HG03039 (cell line): Measurements from ENCODE around the gene TOM1.

ENCODE experiments used
- ATAC-seq: cut with Tn5 transposase; IDR thresholded peaks from one replicate; pipeline ENCODE4 v1.9.1; 2021; ENCODE audit warnings: mild to moderate bottlenecking, moderate library complexity; ENCODE audit not compliant: unreplicated experiment

The TOM1 gene

DNA sequence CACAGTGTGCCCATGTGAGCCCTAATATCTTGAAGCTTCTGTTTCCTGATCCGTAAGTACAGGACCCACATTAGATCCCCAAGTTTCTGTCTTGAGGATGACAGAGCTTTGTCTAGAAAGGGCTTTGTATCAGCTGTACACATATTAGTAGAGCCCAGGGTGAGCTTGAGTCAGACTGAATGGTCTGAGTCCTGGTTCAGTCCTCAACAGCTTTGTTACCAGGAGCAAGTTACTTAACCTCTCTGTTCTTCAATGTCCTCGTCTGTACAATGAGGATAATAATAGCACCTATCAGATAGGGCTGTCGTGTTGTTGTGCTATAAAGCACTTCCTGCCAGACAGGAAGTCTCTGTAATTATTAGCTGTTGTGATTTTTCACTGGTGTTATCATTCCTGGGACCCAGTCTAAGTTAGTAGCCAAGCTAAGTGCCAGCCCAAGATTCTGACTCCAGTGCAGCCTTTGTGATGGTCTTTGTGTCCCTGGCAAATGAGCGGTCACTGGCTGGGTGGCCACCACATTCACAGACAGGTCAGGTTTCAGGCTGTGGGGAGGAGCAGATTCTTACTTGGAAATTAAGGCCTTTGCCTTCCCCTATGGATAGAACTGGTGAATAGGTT is 6.8 kb downstream of the TOM1 start:
- ATAC-seq = no peak

DNA sequence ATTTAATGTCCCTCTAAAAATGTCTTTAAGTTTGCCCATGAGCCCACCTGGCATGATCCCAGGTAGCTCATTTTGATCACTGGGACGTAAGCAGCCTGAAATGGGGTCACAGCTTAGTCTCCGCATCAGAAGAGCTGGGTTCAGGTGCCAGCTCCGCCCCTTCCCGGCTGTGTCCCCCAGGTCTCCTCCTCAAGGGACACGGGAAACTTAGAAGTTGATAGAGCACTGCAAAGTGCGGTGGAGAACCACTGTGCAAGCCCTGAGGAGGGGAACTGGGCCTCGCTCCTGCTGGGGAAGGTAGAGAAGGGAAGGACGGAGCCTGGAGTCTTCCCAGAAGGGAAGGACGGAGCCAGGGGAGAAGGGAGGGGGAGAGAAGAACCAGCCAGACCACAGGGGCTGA is 7.7 kb downstream of the TOM1 start:
- no peak for ATAC-seq

DNA sequence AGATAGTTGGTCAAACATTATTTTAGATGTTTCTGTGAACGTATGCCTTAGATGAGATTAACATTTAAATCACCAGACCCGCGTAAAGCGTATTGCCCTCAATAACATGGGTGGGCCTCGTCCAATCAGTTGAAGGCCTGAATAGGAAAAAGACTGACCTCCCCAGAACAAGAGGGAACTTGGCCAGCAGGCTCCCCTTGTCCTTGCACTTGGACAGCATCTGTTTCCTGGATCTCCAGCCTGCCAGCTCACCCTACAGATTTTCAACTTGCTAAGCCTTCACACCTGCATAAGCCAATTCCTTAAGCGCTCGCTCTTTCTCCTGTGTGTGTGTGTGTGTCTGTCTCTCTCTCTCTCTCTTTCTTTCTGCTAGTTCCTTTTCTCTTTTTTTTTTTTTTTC is 8.2 kb downstream of the TOM1 start:
- ATAC-seq = no peak

DNA sequence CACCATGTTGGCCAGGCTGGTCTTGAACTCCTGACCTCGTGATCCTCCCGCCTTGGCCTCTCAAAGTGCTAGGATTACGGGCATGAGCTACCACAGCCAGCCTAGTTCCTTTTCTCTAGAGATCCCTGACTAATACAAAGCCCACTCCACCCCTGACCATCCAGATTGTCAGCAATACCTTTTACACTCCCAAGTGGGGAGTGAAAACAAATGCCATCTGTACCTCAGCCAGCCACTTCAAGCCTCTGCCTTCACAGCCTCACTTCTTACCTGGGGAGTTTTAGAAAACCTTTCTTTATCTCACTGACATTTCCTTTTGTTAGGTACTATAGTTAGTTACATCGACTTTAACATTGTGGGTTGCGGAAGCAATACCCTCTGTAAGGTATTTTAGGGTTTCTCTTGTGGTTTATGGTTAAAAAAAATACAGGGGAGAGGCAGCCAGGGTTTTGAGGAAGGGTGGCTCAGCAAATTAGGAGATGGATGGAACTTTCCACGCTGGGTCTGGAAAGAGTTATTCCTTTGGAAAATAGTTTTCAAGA is 8.9 kb downstream of the TOM1 start:
- peak; percentile 36 for ATAC-seq

DNA sequence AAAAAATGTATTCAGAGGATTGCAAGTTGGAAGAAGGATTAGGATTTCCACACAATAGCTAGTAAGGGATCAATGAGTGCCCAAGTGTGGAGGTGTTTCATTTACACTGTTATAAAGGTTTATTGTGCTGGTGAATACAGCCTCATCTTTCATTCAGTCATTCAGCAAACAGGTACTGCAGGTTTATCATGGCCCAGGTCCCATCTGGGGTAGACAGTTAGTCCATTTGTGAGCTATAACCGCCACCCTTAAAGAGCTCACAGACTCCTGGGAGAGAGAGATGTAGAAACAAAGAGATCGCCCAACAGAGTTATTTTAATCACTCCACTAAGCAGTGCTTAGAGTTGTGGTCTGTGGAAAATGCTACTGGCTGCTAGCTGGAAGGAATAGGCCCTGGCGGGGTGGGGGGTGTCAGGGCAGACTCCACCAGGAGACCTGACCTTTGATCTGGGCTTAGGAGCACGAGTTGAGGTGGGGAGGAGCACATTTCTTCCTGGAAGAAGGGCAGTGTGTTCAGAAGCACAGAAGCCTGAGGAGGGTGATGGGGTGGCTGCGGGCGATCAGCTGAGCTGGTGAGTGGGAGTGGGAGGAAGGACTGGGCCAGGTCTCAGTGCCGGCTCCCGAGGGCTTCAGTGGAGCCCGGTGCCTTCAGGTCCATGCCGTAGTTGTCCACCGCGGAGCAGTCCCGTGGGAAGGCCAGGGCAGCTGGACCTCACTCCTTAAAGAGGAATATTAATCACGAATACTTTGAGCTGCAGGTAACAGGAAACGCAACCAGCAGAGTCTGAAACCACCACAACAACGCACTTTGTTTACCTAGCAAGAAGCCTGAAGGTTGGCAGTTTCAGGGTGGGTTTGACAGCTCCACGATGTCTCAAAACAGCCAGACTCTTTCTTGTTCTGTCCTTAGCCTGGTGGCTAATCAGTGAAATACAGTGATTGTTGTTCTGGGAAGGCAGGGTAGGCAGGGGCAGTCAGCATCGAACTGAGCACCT is 11.2 kb downstream of the TOM1 start:
- ATAC-seq = no peak

DNA sequence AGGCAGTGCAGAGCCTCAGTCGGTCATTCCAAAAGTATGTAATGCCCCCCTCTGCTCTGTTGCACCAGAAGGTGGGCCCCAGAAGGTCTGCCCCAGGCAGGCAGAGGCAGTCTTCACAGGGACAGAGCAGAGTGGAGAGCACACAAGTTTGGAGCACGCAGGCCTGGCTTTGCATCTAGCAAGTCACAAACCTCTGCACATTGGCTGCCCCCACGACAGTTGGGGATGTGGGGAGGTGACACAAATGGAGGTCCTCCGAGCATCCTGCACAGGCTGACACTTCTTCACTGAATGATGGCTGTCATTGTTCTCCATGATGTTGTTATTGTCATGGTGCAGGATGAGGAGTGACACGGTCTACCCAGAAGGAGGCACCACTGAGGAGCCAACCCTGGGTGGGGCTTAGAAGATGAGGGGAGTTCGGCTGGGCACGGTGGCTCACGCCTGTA is 11.9 kb downstream of the TOM1 start:
- no peak for ATAC-seq

DNA sequence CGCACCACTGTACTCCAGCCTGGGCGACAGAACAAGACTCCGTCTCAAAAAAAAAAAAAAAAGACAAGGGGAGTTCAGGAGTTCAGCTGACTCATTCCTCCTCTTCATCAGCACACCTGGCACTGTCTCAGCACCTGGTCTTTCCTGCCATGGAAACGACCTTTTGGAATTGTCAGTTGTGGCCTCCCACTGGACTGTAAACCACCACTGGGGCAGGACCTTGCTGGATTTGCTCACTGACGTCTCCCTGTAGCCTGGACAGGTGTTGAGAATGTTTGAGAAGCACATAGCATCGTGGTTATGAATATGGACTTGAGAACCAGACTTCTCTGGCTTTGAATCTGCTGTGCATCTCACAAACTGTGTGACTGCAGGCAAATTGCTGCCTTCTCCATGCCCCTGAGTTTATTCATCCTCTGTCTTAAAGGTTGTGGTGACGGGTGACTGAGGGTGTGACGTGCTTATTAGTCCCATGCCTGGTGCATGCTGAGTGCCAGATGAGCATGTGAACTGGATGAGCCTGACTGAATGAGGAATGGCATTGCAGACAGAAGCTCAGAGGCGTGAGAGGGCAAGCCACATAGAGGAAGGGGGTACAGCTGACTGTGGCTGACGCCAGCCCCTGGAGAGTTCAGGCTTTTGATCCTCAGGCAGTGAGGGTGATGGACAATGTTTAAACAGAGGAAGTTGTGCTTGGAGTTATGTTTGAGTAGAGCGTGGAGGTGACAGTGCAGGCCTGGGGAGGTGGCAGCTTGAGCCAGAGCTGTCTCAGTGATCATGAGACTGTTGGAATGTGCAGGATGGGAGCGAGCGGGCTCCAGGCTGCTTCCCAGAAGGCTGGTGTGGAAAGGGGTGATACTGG is 12.7 kb downstream of the TOM1 start:
- ATAC-seq = no peak

DNA sequence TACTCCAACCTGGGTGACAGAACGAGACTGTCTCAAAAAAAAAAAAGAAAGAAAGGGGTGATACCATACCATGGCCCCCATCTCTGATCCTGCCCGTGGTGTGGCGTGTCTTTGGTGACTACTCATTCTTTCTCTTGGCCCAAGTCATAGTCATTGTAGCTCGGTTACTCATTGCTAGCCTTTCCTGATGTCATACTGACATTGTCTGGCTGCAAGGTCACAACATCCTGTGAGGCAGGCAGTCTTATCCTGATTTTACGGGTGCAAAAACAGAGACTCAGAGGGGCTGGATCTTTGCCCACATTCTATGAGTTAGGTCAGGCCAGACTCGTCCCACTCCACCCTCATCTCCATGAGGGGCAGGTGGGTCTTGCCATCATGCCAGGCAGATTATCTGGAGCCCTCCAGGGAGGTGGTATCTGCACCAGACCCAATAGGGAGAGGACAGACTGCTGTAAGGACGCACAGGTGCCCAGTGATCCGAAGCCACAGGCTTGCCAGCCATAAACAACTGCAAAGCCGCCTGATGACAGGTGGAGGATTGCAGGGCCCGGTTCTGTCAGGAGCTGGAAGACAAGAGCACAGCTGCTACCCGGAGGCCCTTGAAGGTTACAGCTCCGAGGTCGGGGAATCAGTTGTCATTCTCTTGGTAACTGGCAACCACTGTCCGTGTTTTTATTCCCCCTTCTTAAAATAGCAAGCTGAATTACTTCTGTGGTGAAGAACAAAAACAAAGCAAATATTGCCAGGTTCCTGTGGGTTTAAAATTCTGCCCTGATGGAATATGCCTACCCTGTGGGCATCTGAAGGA is 13.8 kb downstream of the TOM1 start:
- ATAC-seq = no peak

DNA sequence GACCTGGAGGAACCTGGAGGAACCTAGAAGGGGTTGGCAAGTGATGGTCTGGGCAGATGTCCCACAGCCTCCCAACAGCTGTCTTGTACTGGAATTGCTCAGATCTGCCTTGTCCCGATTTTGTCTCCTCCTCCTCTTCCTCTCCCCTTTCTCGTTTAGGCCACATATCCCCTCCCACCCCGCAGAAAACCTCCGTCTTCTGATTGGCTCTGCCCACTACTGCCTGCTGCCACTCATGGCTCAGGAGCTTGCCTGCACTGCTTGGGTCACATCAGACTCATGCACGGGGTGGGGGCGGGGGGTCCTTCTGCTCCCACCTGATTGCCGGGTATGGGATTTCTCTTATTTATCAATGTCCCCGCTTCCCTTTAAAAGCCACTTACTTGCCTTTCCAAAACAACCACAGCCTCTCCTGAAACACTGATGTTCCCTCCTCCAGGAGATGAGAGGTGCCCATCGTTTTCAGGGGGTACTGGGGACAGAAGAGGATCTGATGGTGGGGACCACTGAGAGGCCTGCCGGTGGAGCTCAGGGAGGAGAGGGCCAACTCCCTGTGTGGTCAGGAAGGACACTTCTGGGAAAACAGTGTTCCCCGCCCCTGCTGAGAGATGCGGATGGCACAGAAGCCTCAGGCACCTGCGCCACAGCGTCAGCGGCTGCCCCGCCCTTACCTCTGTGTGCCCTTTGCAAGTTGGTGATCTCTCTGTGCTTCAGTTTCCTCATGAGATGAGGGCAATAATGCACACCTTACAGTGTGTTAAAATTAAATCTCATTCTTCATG is 14.7 kb downstream of the TOM1 start:
- no peak for ATAC-seq

DNA sequence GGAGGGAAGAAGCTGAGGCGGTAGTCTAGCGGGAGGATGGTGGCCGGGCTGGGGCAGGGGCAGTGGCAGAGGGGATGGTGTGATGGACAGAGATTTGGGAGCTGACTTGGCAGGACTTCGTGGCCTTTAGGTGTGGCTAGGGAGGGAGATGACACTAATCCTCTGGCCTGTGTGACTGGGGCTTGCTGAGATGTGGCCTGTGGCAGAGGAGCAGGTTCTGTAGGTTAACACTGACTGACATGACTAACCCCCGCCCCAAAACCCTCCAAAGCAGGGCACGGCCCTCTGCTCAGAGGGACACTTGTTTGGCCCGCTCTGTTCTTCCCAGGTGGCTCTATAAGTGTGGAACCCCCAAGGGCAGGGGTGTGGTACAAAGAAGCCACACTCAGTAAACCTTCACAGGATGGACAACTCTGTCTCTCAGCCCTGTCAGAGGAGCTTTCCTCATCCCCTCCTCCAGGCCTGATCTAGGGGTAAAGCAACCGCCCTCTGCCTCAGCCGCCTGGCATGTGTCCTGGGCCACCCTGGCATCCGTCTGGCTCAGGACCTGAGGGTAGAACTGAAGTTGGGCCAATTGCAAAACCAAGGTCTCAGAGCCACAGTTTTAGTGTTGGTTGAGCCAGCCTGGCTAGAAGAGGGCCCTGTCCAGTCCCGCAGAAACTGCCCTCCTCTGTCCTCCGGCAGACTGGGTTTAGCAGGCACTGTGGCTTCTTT is 15.6 kb downstream of the TOM1 start:
- ATAC-seq = no peak

DNA sequence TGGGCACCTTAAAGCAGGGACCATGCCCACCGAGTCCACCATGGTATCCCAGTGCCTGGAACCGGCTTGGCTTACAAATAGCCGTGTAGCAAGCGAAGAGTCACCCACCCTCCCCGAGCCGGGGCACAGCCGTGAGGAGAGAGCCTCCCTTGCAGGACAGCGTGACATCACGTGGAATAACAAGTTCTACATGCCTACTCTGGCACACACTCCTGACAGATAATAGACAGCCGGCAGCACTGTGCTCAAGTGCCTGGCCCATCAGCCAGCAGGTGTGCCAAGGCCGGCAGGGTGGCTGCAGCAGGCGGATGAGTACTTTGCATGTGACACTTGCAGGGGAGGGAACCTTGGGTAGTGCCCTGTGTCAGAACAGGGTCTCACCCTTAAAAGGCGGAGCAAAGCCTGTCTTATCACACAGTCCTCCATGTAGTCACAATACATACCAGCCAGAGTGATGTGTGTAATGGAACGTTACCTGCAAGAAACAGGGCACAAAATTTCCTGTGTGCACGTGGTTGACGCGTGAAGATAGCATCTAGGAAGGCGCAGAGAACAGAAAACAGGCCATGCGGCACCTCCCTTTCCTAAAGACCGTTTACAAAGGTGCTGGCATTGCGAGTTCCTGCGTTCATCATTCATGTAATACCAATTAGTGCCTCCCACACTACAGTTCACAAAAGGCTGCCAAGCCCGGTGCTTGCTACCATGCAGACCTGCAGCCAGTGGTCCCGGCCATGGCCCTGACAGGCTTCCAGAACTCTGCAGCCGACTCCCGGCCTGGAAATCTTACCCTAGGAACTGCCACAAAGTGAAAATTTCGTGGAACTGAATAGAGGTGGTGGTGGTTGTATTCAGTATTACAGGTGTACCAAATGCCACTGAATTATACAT is 16.4 kb downstream of the TOM1 start:
- no peak for ATAC-seq

DNA sequence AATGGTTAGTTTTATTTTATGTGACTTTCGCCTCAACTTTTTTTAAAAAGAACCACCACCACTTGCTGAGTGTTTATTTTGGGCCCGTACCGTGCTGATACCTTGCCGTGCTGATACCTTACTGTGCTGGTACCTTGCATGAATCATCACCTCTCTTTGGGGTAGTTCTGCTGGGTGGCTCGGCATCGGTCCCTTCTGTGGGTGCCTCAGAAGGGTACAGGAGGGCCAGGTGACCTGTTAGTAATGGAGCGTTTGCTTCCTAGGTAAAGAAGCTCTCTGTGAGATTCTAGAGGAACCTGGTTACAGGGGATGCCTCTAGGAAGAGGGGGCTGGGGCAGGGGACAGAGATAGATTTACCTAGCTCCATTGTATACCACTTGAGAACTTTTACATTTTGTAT is 17.1 kb downstream of the TOM1 start:
- ATAC-seq = no peak

DNA sequence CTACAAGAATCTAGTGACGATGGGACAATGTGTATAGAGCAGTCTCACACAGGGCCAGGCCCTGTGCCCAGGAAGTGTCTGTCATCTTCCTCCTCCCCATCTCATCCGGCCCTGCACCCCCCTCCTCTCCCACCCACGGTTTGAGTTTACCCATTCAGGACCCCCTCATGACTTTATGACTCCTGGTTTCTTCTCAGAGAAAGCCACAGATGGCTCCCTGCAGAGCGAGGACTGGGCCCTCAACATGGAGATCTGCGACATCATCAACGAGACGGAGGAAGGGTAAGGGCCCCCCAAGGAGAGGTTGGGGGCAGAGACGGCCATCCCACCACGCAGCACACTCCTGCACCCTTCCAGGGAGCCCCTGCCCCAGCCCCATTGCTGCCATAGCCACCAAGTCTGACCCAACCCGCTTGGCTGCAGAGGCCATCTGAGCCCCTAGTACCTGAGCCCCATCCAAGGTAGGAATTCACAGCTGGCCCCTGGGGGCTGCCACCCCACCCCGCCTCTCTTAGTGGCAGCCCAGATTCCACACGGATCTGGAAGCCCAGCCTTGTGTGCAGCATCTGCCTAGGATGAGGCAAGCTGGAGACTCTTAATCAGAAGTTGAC is 18.1 kb downstream of the TOM1 start:
- no peak for ATAC-seq

DNA sequence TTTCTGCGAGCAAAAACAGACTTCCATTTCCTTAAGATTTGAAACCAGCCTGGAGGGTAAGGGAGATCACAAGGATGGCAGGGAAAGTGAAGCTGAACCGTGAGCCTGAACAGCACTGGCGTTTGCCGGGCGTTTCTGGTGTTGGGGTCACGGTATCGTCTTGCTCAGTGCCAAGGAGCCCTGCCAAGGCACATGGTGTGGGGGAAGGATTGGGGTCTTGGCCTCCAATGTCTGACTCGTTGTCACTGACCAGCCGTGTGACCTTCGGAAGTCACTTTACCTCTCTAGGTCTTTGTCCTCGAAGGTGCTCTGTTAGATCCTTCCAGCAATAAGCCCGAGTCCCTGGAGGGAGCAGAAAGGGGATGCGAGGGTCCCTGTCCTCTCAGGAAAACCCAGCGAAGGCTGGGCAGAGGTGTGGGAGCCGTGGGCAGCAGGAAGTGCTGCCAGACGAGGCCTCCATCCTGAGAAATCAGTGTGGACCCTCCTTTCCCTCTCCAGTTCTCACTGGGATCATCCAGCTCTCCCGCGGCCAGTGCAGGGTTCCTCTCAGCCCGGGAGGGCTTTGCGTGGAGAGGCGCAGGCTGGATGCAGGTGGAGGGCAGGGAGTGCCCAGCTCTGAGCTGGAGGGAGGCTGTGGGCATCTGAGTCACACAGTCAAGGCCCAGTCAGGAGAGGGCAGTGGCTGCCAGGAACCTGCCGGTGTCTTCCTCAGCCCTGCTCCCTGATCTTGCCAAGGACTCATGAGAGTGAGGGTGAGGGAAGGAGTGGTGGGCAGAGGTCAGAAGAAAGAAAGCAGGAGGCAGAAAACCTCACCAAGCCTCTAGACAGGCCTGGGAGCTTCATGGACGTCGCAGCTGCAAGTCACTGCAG is 18.9 kb downstream of the TOM1 start:
- ATAC-seq = no peak

DNA sequence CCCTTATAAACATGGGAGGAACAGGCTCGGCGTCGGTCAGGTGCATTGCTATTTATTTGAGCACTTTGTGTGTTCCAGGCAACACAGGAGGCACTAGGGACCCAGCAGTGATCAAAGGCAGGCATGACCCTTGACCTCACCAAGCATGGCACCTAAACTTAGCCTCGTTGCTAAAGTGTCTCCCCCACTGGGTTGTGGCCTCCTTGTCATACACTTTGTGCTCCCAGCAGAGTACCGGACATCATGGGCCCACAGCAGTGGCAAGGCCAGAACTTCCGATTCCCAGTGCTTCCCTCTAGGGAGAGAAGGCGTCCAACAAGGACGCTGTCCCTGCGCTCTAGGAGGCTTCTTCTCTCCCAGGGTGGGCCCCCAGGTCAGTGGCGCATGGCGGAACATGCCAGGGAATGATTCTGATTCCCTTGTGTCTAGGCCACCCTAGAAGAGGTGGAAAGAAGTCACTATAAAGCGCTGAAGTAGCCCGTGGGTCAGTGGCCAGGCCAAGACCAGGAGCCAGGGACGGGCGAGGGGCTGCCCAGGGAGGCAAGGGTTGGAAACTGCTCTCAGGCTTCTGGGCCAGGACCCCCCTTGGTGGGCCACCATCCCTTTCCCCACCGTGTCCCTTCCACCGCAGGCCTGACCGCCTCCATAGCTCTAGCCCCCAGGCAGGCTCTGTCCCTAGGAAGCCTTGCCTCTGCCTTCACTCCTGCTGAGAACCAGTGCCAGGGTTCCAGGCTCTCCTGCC is 19.7 kb downstream of the TOM1 start:
- ATAC-seq = no peak

DNA sequence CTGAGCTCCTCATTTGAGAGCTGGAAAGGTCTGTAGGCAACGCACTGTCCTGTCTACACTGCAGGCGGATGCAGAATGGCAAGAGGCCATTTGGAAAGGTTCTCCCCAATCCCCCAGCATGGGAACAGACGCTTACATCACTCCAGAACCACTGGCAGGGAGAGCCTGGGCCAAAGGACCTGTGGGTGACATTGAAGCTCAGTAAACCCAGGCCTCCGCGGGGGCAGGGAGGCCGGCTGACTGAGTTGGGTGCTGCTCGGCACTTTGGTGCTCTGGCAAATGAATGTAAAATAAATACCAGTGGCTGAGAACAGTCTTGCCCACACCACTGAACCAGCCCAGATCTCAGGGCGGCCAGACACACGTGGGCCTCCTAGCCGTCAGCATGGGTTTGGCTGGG is 22.4 kb downstream of the TOM1 start:
- no peak for ATAC-seq
